ENCODE data around the gene HTRA1.

GRCh38 chr10:122484276-122485060 is 23.1 kb downstream of the HTRA1 start:
- no peak for TF ChIP-seq RAD21 (IDR thresholded peaks at IDR 0.05; ENCODE audit: low read depth)
- no peak for TF ChIP-seq CTCF (IDR thresholded peaks at IDR 0.05 in 2 of 3, conservative IDR thresholded peaks at IDR 0.05 in 1 of 3; ENCODE audit: borderline replicate concordance in 1 of 3, insufficient read depth in 1 of 3, low read depth in 2 of 3, low read length in 2 of 3)
